Measurements from ENCODE around the gene GALR2.

- TF ChIP-seq CTCF (IDR thresholded peaks at IDR 0.05) (no peak), POLR2A (IDR thresholded peaks at IDR 0.05) (no peak)
These were observed 7.0 kb downstream of the GALR2 start for GRCh38 chr17:76081295-76082210.
